IMR-90 (cell line): Measurements from ENCODE around the gene CYFIP2.

Source experiments
- CEBPB ChIP-seq: IDR thresholded peaks from 2 replicates; pipeline ENCODE4 v1.6.1; 2012; ENCODE audit warnings: low read depth, low read length, improper control_type of control experiment
- FOS ChIP-seq: fragments of 150-350 bp; IDR thresholded peaks from 2 replicates; pipeline ENCODE4 v1.6.1; 2016; ENCODE audit warnings: low read depth, low read length
- POLR2A ChIP-seq: IDR thresholded peaks from 2 replicates; pipeline ENCODE4 v1.6.1; 2012; ENCODE audit warnings: mild to moderate bottlenecking, low read depth, low read length
- RAD21 ChIP-seq: IDR thresholded peaks from 2 replicates; pipeline ENCODE4 v1.6.1; 2012; ENCODE audit warnings: low read length, improper control_type of control experiment
- RCOR1 ChIP-seq: IDR thresholded peaks from 2 replicates; pipeline ENCODE4 v1.6.1; 2012; ENCODE audit warnings: mild to moderate bottlenecking, low read length, improper control_type of control experiment; ENCODE audit not compliant: insufficient replicate concordance
- RFX5 ChIP-seq: IDR thresholded peaks from 2 replicates; pipeline ENCODE4 v1.8.0; 2012; ENCODE audit warnings: low read depth, mild to moderate bottlenecking, low read length, moderate library complexity
- USF2 ChIP-seq: fragments of 150-350 bp; IDR thresholded peaks from 2 replicates; pipeline ENCODE4 v1.6.1; 2017; ENCODE audit warnings: mild to moderate bottlenecking, antibody characterized with exemption, low read length, low read depth
- TF ChIP-seq, protein P1 (sequence below): conservative IDR thresholded peaks from 2 replicates; pipeline ENCODE4 v1.5.1; 2012; ENCODE audit warnings: mild to moderate bottlenecking, low read depth, low read length, improper control_type of control experiment

GRCh38 chr5:157388111-157388710 is 122.3 kb downstream of the CYFIP2 start:
- TF ChIP-seq, protein P1, sequence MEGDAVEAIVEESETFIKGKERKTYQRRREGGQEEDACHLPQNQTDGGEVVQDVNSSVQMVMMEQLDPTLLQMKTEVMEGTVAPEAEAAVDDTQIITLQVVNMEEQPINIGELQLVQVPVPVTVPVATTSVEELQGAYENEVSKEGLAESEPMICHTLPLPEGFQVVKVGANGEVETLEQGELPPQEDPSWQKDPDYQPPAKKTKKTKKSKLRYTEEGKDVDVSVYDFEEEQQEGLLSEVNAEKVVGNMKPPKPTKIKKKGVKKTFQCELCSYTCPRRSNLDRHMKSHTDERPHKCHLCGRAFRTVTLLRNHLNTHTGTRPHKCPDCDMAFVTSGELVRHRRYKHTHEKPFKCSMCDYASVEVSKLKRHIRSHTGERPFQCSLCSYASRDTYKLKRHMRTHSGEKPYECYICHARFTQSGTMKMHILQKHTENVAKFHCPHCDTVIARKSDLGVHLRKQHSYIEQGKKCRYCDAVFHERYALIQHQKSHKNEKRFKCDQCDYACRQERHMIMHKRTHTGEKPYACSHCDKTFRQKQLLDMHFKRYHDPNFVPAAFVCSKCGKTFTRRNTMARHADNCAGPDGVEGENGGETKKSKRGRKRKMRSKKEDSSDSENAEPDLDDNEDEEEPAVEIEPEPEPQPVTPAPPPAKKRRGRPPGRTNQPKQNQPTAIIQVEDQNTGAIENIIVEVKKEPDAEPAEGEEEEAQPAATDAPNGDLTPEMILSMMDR, result no peak
- no peak for TF ChIP-seq POLR2A
- no peak for TF ChIP-seq FOS
- no peak for TF ChIP-seq RCOR1
- no peak for TF ChIP-seq RFX5
- TF ChIP-seq USF2, result no peak
- TF ChIP-seq RAD21, result no peak
- no peak for TF ChIP-seq CEBPB
